Ishikawa (cell line): ENCODE data around the gene AQP7.

Experiments
- CEBPB ChIP-seq: IDR thresholded peaks from 2 replicates; pipeline ENCODE4 v1.6.1; 2012
- CREB1 ChIP-seq: IDR thresholded peaks from 2 replicates; pipeline ENCODE4 v1.6.1; 2012; ENCODE audit warnings: low read depth
- EP300 ChIP-seq: IDR thresholded peaks from 2 replicates; pipeline ENCODE4 v1.6.1; 2012; ENCODE audit warnings: borderline replicate concordance
- FOXM1 ChIP-seq: IDR thresholded peaks from 2 replicates; pipeline ENCODE4 v1.6.1; 2012; ENCODE audit warnings: low read depth, borderline replicate concordance
- MAX ChIP-seq: IDR thresholded peaks from 2 replicates; pipeline ENCODE4 v1.6.1; 2012
- RAD21 ChIP-seq: IDR thresholded peaks from 2 replicates; pipeline ENCODE4 v1.6.1; 2012; ENCODE audit warnings: low read depth
- REST ChIP-seq: IDR thresholded peaks from 2 replicates; pipeline ENCODE4 v1.6.1; 2012; ENCODE audit warnings: low read depth, mild to moderate bottlenecking
- TAF1 ChIP-seq: IDR thresholded peaks from 2 replicates; pipeline ENCODE4 v1.6.1; 2012; ENCODE audit warnings: low read depth, mild to moderate bottlenecking
- TCF12 ChIP-seq: IDR thresholded peaks from 2 replicates; pipeline ENCODE4 v1.6.1; 2012; ENCODE audit warnings: low read depth
- TEAD4 ChIP-seq: IDR thresholded peaks from 2 replicates; pipeline ENCODE4 v1.6.1; 2012
- USF1 ChIP-seq: IDR thresholded peaks from 2 replicates; pipeline ENCODE4 v1.6.1; 2012
- YY1 ChIP-seq: IDR thresholded peaks from 2 replicates; pipeline ENCODE4 v1.6.1; 2012; ENCODE audit warnings: low read depth
- ZBTB7A ChIP-seq: IDR thresholded peaks from 2 replicates; pipeline ENCODE4 v1.6.1; 2012; ENCODE audit warnings: low read depth

GRCh38 chr9:33443047-33443446 lies 40.7 kb upstream of the AQP7 start:
- TF ChIP-seq MAX (no peak), CEBPB (no peak), TAF1 (no peak), TEAD4 (no peak), TCF12 (no peak), USF1 (no peak), EP300 (no peak), CREB1 (no peak), REST (no peak), FOXM1 (no peak), YY1 (no peak), RAD21 (no peak), ZBTB7A (no peak)
